Measurements from ENCODE around the gene TF. TPM values are rescaled to one million over a fixed set of nuclear protein-coding genes. Genes with fewer than 3 reads are reported as not detected.

TF gene
- polyA plus RNA-seq, 1 of the 3 experiments (the other 2 are of a cell fraction): 0.08 TPM

DNA sequence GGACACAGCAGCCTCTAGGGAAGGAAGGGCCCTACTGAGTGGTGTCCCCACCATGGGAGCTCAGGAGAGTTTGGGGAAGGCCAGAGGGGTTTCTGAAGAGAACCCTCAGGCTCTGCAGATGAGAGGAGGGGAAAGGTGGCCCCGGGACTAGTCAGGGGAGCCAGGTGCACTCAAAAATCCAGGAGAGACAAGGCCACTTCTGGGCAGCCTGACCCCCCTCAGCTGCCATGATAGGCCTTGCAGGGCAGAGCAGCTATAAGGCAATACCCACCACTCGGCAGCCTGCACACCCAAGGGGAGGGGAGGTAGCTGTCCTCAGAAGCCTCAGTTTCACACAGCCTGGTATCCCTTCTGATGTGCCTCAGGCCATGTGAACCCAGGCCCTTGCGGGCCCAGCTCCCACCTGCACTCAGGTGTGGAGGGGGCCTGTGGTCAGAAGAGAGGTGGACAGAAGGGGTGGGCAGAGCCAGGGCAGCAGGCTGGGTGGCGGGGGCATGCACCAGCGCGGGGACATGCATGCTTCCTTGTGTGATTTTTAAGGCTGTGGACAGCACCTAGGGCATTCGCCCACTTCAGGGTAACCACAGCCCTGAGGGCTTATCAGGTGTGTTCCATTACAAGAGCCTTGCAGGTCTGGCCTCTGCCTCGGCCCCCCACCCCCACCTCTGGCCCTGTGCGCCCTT is 94.0 kb downstream of the TF start:
- ChIA-PET POLR2A (no interaction called here), CTCF (interaction anchor here (0.9 kb wide), 1 partner anchor 90 kb away, joined by 3 read pairs; no protein-coding TSS in a partner anchor)
- Histone ChIP-seq H3K9ac (no peak overlapping the region), H3K4me2 (no peak overlapping the region), H2AFZ (ENCODE audit: low read depth) (no peak overlapping the region), H3K79me2 (ENCODE audit: insufficient read depth) (no peaks in the 10 kb centered on the region), H3K27ac (ENCODE audit: low read depth in 2 of 2, low read length in 1 of 2) (no peak overlapping the region), H3K27me3 (ENCODE audit: insufficient read depth) (no peaks in the 10 kb centered on the region), H3K36me3 (replicated peaks in 1 of 2; ENCODE audit: control insufficient read depth in 1 of 2, insufficient read depth in 2 of 2, low read length in 1 of 2) (no peaks in the 10 kb centered on the region), H3K9me2 (no peaks in the 10 kb centered on the region), H3K4me3 (ENCODE audit: low read depth in 2 of 2, low read length in 1 of 2) (no peak overlapping the region), H4K20me1 (ENCODE audit: insufficient read depth) (no peaks in the 10 kb centered on the region), H3K4me1 (ENCODE audit: control insufficient read depth in 1 of 2, insufficient read depth in 2 of 2, low read depth in 1 of 2, low read length in 1 of 2) (no peaks in the 10 kb centered on the region; a peak in 1 of 4 replicates), H3K9me3 (no peaks in the 10 kb centered on the region), H3F3A (replicated peaks; ENCODE audit: insufficient read depth) (no peaks in the 10 kb centered on the region)
- WGBS (ENCODE audit: low lambda C conversion rate): 39% methylated on average over 2 of the region's 9 CpGs
- TF ChIP-seq, protein P1, sequence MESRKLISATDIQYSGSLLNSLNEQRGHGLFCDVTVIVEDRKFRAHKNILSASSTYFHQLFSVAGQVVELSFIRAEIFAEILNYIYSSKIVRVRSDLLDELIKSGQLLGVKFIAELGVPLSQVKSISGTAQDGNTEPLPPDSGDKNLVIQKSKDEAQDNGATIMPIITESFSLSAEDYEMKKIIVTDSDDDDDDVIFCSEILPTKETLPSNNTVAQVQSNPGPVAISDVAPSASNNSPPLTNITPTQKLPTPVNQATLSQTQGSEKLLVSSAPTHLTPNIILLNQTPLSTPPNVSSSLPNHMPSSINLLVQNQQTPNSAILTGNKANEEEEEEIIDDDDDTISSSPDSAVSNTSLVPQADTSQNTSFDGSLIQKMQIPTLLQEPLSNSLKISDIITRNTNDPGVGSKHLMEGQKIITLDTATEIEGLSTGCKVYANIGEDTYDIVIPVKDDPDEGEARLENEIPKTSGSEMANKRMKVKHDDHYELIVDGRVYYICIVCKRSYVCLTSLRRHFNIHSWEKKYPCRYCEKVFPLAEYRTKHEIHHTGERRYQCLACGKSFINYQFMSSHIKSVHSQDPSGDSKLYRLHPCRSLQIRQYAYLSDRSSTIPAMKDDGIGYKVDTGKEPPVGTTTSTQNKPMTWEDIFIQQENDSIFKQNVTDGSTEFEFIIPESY (IDR thresholded peaks at IDR 0.05; ENCODE audit: borderline replicate concordance, low read depth): no peak
- TF ChIP-seq JUND (IDR thresholded peaks at IDR 0.05): no peak
- TF ChIP-seq, protein P2, sequence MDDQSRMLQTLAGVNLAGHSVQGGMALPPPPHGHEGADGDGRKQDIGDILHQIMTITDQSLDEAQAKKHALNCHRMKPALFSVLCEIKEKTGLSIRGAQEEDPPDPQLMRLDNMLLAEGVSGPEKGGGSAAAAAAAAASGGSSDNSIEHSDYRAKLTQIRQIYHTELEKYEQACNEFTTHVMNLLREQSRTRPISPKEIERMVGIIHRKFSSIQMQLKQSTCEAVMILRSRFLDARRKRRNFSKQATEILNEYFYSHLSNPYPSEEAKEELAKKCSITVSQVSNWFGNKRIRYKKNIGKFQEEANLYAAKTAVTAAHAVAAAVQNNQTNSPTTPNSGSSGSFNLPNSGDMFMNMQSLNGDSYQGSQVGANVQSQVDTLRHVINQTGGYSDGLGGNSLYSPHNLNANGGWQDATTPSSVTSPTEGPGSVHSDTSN (IDR thresholded peaks at IDR 0.05): no peak
- TF ChIP-seq RFX5 (IDR thresholded peaks at IDR 0.05; ENCODE audit: low read length): no peak
- TF ChIP-seq POLR2AphosphoS5 (IDR thresholded peaks at IDR 0.05; ENCODE audit: low read depth, low read length): no peak
- no peak for TF ChIP-seq TCF12 (IDR thresholded peaks at IDR 0.05)
- TF ChIP-seq TEAD4 (IDR thresholded peaks at IDR 0.05; ENCODE audit: borderline replicate concordance, insufficient read depth): no peak
- no peak for TF ChIP-seq SMC3 (IDR thresholded peaks at IDR 0.05; ENCODE audit: low read depth, low read length)
- DNase-seq: no peak

DNA sequence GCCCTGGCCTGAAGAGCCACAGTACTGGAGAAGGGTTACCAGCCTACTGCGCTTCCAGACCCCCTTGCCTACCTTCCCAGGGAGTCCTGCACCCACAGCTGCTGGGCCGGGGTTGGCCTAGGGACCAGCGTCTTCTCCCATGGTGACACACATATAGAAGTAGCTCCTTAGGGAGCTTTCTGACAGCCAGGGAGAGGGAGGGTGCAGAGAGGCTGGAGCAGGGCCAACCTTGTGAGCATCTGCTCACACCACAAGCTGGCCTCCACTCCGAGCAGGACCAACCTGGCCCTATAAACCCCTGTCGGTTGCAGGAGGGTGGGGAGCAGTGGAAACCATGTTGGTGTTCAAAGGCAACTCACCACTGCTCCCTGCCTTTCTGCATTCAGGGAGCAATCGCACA is 94.6 kb downstream of the TF start:
- no peaks in the 10 kb centered on the region for H3K27me3 ChIP-seq (ENCODE audit: insufficient read depth)
- POLR2A ChIA-PET: no interaction called here
- CTCF ChIA-PET: no interaction called here
- no peaks in the 10 kb centered on the region for H3K9me3 ChIP-seq
- no peak overlapping the region for H2AFZ ChIP-seq (ENCODE audit: low read depth)
- no peak overlapping the region for H3K4me3 ChIP-seq (ENCODE audit: low read depth in 2 of 2, low read length in 1 of 2)
- no peak for DNase-seq
- H3K9me2 ChIP-seq: no peaks in the 10 kb centered on the region
- H3K4me1 ChIP-seq (ENCODE audit: control insufficient read depth in 1 of 2, insufficient read depth in 2 of 2, low read depth in 1 of 2, low read length in 1 of 2): no peaks in the 10 kb centered on the region; a peak in 1 of 4 replicates
- no peaks in the 10 kb centered on the region for H3K79me2 ChIP-seq (ENCODE audit: insufficient read depth)
- no peak overlapping the region for H3K4me2 ChIP-seq
- H3K9ac ChIP-seq: no peak overlapping the region
- H4K20me1 ChIP-seq (ENCODE audit: insufficient read depth): no peaks in the 10 kb centered on the region
- H3K27ac ChIP-seq (ENCODE audit: low read depth in 2 of 2, low read length in 1 of 2): no peak overlapping the region
- no peaks in the 10 kb centered on the region for H3F3A ChIP-seq (replicated peaks; ENCODE audit: insufficient read depth)
- no peaks in the 10 kb centered on the region for H3K36me3 ChIP-seq (replicated peaks in 1 of 2; ENCODE audit: control insufficient read depth in 1 of 2, insufficient read depth in 2 of 2, low read length in 1 of 2)
- WGBS (ENCODE audit: low lambda C conversion rate): 62% methylated on average over 4 of the region's 6 CpGs
- TF ChIP-seq POLR2AphosphoS5 (IDR thresholded peaks at IDR 0.05; ENCODE audit: low read depth, low read length) (no peak), RFX5 (IDR thresholded peaks at IDR 0.05; ENCODE audit: low read length) (no peak), EP300 (IDR thresholded peaks at IDR 0.05; ENCODE audit: borderline replicate concordance in 1 of 2, low read depth in 1 of 2, low read length in 1 of 2) (no peak), YY1 (IDR thresholded peaks at IDR 0.05; ENCODE audit: low read depth) (no peak), CHD2 (IDR thresholded peaks at IDR 0.05; ENCODE audit: low read length, partially characterized antibody) (no peak), GATA2 (CRISPR knock-in tag; IDR thresholded peaks at IDR 0.05) (no peak), JUND (IDR thresholded peaks at IDR 0.05) (no peak)
